OCI-LY1 (cell line): ENCODE data around the gene SEMA4B.

Experiments
- H2AFZ ChIP-seq: fragments of 200-600 bp; sonication (generic), shearing (Covaris generic); 2 replicates; pipeline ENCODE4 v1.6.0; 2014; ENCODE audit warnings: antibody characterized with exemption, mild to moderate bottlenecking, low read length
- H3F3A ChIP-seq: fragments of 200-600 bp; sonication (generic), shearing (Covaris generic); 2 replicates; pipeline ENCODE4 v1.6.0; 2014; ENCODE audit warnings: mild to moderate bottlenecking, antibody characterized with exemption, low read length, moderate library complexity; ENCODE audit not compliant: insufficient read depth
- H3K27ac ChIP-seq: fragments of 200-600 bp; sonication (generic); 2 replicates; pipeline ENCODE4 v1.5.1; 2014; ENCODE audit warnings: low read length, mixed run types, mild to moderate bottlenecking, low read depth; ENCODE audit not compliant: poor library complexity, severe bottlenecking
- H3K27me3 ChIP-seq: fragments of 200-600 bp; sonication (generic); 2 replicates; pipeline ENCODE4 v1.6.0; 2014; ENCODE audit warnings: antibody characterized with exemption, mild to moderate bottlenecking, low read length, moderate library complexity; ENCODE audit not compliant: insufficient read depth
- H3K36me3 ChIP-seq: fragments of 200-600 bp; sonication (generic); 2 replicates; pipeline ENCODE4 v1.6.1; 2014; ENCODE audit warnings: mild to moderate bottlenecking, antibody characterized with exemption, low read length, moderate library complexity, mixed read lengths; ENCODE audit not compliant: insufficient read depth
- H3K4me1 ChIP-seq: fragments of 200-600 bp; sonication (generic); 2 replicates; pipeline ENCODE4 v1.5.1; 2014; ENCODE audit warnings: mild to moderate bottlenecking, low read length, moderate library complexity; ENCODE audit not compliant: insufficient read depth, severe bottlenecking
- H3K4me2 ChIP-seq: fragments of 200-600 bp; sonication (generic), shearing (Covaris generic); 2 replicates; pipeline ENCODE4 v1.6.1; 2014; ENCODE audit warnings: low read length
- H3K4me3 ChIP-seq: fragments of 200-600 bp; sonication (generic); 2 replicates; pipeline ENCODE4 v1.5.1; 2014; ENCODE audit warnings: low read length, low read depth, mild to moderate bottlenecking, mixed read lengths; ENCODE audit not compliant: poor library complexity, severe bottlenecking
- H3K79me2 ChIP-seq: fragments of 200-600 bp; shearing (Covaris generic); 2 replicates; pipeline ENCODE4 v1.6.1; 2016; ENCODE audit warnings: mixed run types, low read length, mixed read lengths; ENCODE audit not compliant: insufficient read depth
- H3K9ac ChIP-seq: fragments of 200-600 bp; sonication (generic), shearing (Covaris generic); 2 replicates; pipeline ENCODE4 v1.6.1; 2014; ENCODE audit warnings: mild to moderate bottlenecking, low read length, mixed read lengths
- H3K9me2 ChIP-seq: fragments of 200-600 bp; sonication (generic), shearing (Covaris generic); 2 replicates; pipeline ENCODE4 v1.6.1; 2014; ENCODE audit warnings: low read depth, mild to moderate bottlenecking, low read length, mixed read lengths
- H3K9me3 ChIP-seq: fragments of 200-600 bp; shearing (Covaris generic); 2 replicates; pipeline ENCODE4 v1.6.1; 2014; ENCODE audit warnings: low read length, mixed read lengths
- H4K20me1 ChIP-seq: fragments of 200-600 bp; sonication (generic), shearing (Covaris generic); 2 replicates; pipeline ENCODE4 v1.6.0; 2016; ENCODE audit warnings: mild to moderate bottlenecking, low read length; ENCODE audit not compliant: insufficient read depth
- EZH2 ChIP-seq: fragments of 200-600 bp; sonication (generic), shearing (Covaris generic); IDR thresholded peaks from 2 replicates; pipeline ENCODE4 v1.8.0; 2017; ENCODE audit warnings: borderline replicate concordance, mixed run types, mild to moderate bottlenecking, antibody characterized with exemption, low read length, moderate library complexity, mixed read lengths
- TF ChIP-seq, protein P1 (sequence below): fragments of 200-600 bp; sonication (generic), shearing (Covaris generic); IDR thresholded peaks from 2 replicates; pipeline ENCODE4 v1.5.1; 2017; ENCODE audit warnings: mild to moderate bottlenecking, antibody characterized with exemption, low read length, moderate library complexity, mixed read lengths

Gene SEMA4B

DNA sequence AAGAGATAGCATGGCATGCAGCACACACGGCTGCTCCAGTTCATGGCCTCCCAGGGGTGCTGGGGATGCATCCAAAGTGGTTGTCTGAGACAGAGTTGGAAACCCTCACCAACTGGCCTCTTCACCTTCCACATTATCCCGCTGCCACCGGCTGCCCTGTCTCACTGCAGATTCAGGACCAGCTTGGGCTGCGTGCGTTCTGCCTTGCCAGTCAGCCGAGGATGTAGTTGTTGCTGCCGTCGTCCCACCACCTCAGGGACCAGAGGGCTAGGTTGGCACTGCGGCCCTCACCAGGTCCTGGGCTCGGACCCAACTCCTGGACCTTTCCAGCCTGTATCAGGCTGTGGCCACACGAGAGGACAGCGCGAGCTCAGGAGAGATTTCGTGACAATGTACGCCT is 27.8 kb downstream of the SEMA4B start:
- no peak overlapping the region for H3K4me2 ChIP-seq
- no peak overlapping the region for H3K9ac ChIP-seq
- peaks cover 66% of the 10 kb centered on the region for H3K36me3 ChIP-seq

DNA sequence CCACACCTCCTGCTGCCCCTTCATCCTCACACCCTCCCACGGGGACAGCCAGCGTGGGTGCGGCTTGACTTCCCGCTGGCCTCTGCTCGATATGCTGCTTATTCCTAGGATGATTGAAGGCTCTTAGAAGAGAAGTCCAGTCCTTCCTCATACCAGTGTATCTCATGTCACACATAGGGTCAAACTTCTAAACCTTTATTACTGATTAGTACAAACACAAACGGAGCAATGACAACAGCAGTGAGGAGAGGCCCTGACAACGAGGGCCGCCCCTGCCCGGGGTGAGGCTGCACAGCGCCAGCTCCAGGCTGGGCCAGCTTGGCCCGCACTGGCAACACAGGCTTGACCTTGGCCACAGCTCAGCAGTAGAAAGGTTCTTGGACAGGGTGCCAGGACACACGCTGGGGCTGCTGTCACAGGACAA is 29.0 kb downstream of the SEMA4B start:
- H3F3A ChIP-seq = no peaks in the 10 kb centered on the region
- no peaks in the 10 kb centered on the region for H3K79me2 ChIP-seq
- H3K4me3 ChIP-seq = no peak overlapping the region
- H3K4me1 ChIP-seq = peaks cover 39% of the 10 kb centered on the region
- no peak overlapping the region for H3K9ac ChIP-seq
- no peak overlapping the region for H3K27ac ChIP-seq
- TF ChIP-seq EZH2 = no peak
- TF ChIP-seq, protein P1, sequence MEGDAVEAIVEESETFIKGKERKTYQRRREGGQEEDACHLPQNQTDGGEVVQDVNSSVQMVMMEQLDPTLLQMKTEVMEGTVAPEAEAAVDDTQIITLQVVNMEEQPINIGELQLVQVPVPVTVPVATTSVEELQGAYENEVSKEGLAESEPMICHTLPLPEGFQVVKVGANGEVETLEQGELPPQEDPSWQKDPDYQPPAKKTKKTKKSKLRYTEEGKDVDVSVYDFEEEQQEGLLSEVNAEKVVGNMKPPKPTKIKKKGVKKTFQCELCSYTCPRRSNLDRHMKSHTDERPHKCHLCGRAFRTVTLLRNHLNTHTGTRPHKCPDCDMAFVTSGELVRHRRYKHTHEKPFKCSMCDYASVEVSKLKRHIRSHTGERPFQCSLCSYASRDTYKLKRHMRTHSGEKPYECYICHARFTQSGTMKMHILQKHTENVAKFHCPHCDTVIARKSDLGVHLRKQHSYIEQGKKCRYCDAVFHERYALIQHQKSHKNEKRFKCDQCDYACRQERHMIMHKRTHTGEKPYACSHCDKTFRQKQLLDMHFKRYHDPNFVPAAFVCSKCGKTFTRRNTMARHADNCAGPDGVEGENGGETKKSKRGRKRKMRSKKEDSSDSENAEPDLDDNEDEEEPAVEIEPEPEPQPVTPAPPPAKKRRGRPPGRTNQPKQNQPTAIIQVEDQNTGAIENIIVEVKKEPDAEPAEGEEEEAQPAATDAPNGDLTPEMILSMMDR = no peak
- H4K20me1 ChIP-seq = no peaks in the 10 kb centered on the region
- no peaks in the 10 kb centered on the region for H3K27me3 ChIP-seq
- H3K9me2 ChIP-seq = no peaks in the 10 kb centered on the region
- no peaks in the 10 kb centered on the region for H3K9me3 ChIP-seq
- peaks cover 56% of the 10 kb centered on the region for H3K36me3 ChIP-seq
- no peak overlapping the region for H3K4me2 ChIP-seq
- no peak overlapping the region for H2AFZ ChIP-seq

More for the DNA sequence above, 27.8 kb downstream of the SEMA4B start:
- no peaks in the 10 kb centered on the region for H3F3A ChIP-seq
- H4K20me1 ChIP-seq = no peaks in the 10 kb centered on the region
- H3K27ac ChIP-seq = no peak overlapping the region
- H3K79me2 ChIP-seq = no peaks in the 10 kb centered on the region
- peaks cover 30% of the 10 kb centered on the region for H3K4me1 ChIP-seq
- TF ChIP-seq, protein P1 = no peak
- TF ChIP-seq EZH2 = no peak
- H3K9me2 ChIP-seq = no peaks in the 10 kb centered on the region
- no peak overlapping the region for H2AFZ ChIP-seq
- H3K27me3 ChIP-seq = no peaks in the 10 kb centered on the region
- no peaks in the 10 kb centered on the region for H3K9me3 ChIP-seq
- H3K4me3 ChIP-seq = no peak overlapping the region

GRCh38 chr15:90230610-90231009 is 29.5 kb downstream of the SEMA4B start:
- Histone ChIP-seq H3K36me3 (peaks cover 50% of the 10 kb centered on the region), H4K20me1 (no peaks in the 10 kb centered on the region), H3K9me2 (no peaks in the 10 kb centered on the region), H3K4me1 (peaks cover 39% of the 10 kb centered on the region), H3K27me3 (no peaks in the 10 kb centered on the region), H3K79me2 (no peaks in the 10 kb centered on the region), H3K4me2 (peak overlapping the region; percentile 99), H3K9me3 (no peaks in the 10 kb centered on the region), H3K4me3 (peak overlapping the region; percentile 90), H2AFZ (no peak overlapping the region), H3F3A (no peaks in the 10 kb centered on the region), H3K9ac (peak overlapping the region; percentile 86; the same call in 1 of the 2 replicates), H3K27ac (peak overlapping the region; percentile 71)
- TF ChIP-seq EZH2 = no peak
- TF ChIP-seq, protein P1 = no peak
